ENCODE results near the gene SREBF1.
"Not testable (repeated sequence)": the region's sequence is repeated elsewhere in the genome, so short reads cannot be mapped to it uniquely, and the experiment has no call there.

SREBF1 gene

DNA sequence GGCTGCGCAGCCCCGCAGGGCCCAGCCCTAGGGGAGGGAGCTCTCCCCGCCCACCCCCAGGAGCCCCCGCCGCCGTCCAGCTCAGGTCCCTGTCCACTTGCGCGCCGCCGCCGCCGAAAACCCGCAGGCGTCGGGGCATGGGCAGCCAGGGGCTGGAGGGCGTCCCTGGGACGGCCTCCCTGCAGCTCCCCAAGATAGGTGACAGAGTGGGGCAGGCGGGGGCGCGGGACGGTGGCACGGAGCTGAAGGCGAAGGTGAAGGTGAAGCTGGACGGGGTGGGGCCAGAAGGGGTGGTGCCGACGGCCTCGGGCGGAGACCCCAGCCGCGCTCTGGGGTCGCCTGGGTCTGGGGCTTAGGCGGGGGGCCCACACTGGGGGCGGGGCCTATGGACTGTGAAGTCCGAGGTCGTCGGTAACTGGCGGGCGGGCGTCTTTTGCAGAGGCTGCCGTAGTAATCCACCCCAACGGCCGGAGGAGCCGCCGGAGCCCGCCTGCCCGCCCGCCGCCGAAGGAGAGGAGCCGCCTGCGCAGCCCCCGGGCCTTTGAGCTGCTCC lies 27.2 kb downstream of the SREBF1 start:
- no peak for DNase-seq

DNA sequence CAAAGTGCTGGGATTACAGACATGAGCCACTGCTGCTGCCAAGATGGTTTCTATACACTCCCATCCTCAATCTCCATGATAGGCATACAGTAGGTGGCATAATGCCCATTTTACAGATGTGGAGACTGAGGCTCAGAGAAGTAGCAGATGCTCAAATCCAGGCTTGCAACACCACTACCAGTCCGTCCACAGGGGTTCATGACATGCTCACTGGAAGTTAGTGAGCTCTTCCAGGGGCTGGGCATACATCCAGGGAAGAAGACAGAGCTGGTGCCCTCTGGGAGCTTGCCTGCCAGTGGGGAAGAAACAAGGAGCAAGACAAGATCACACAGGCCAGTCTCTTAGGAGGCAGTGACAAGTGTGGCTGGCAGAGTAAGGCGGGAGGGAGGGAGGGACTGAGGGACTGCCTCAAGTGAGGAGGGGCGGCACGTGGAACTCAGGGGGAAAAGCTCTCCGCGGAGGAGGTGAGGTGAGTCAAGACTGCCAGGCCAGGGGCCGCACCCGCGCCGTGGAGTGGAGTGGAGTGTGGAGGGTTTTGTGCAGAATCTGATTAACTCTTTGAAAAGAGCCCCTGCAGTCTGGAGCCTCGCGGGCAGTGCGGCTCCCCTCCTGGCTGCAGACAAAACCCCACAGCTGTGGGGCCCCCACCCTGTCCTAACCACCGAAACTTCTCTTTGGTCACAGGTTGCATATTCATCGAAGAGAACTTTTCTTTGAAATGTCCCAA lies 27.9 kb downstream of the SREBF1 start:
- no peak for DNase-seq

DNA sequence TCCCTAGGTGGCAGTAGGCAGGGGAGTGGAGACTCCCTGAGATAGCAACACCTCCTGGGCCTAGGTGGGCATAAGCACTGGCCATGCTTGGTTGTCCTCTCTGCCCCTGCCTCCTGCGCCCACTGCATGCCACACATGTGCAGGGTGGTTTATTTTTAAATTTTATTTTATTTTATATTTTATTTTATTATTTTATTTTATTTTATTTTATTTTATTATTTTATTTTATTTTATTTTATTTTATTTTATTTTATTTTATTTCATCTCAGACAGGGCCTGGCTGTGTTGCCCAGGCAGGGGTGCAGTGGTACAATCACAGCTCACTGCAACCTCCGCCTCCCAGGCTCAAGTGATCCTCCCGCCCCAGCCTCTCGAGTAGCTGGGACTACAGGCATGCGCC lies 28.6 kb downstream of the SREBF1 start:
- not testable (repeated sequence) for DNase-seq

DNA sequence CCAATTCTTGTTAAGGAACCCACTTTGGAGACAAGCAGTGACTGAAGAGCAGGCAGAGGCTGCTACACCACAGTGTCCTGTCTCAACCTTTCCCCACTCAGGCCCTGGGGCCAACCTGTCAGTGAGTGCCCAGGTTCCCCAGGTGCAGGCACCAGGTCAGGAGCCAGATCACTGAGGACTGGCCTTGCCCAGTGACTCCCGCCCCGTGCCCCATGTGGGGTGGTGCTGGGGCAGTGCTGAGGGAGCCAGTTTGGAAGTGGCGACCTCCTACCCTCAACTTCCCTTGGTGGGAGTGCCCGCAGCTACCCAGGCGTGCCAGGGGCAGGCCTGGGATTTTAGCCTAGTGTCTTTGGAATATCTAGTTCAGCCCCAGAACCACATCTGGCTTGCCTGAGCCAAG lies 29.3 kb downstream of the SREBF1 start:
- DNase-seq: no peak

GRCh38 chr17:17806611-17807274 lies 30.0 kb downstream of the SREBF1 start:
- no peak for DNase-seq

GRCh38 chr17:17806035-17806434 lies 30.8 kb downstream of the SREBF1 start:
- DNase-seq: no peak

DNA sequence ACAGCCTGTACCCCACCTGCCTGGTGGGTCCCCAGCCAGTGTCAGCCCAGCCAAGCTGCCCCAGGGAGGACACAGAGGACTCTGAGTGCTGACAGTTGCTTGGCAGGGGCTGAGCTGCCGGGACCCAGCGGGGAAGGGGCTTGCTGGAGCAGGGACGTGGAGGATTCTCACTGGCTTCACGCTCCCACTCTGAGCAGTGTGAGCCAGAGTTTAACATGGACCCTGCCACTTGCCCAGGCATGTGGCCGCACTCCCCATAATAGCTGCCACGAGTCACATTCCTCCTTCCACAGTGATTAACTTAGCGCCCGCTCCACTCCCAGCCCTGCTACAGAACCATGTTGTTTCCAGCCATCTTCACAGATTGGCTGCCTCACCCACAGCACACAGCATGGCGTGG lies 31.2 kb downstream of the SREBF1 start:
- no peak for DNase-seq

GRCh38 chr17:17804007-17804406 lies 32.8 kb downstream of the SREBF1 start:
- DNase-seq: no peak

- no peak for DNase-seq
Observed at GRCh38 chr17:17801800-17802481, 34.8 kb downstream of the SREBF1 start.

DNA sequence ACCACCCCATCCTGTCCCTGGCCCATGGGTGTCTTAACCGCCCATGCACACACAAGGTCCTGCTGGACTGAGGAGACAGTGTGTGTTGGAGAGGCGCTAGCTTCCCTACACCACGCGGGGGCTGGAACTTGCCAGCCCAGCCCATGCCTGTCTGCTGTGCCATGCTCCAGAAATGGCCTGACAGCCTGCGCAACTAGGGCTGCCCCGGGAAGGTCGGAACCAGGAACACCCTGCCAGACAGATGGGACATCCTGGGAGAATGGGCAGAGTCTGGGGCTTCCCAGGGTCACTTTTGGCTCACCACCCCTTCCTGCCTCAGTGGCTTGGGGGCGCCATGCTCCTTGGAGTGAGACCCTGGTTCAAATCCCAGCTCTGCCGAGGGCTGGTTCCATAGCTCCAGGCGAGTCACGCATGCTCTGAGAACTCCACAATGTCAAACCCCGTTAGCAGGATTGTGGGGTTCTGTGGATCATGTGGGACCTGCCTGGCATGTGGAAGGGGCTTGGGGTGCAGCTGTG lies 36.2 kb downstream of the SREBF1 start:
- DNase-seq: no peak

DNA sequence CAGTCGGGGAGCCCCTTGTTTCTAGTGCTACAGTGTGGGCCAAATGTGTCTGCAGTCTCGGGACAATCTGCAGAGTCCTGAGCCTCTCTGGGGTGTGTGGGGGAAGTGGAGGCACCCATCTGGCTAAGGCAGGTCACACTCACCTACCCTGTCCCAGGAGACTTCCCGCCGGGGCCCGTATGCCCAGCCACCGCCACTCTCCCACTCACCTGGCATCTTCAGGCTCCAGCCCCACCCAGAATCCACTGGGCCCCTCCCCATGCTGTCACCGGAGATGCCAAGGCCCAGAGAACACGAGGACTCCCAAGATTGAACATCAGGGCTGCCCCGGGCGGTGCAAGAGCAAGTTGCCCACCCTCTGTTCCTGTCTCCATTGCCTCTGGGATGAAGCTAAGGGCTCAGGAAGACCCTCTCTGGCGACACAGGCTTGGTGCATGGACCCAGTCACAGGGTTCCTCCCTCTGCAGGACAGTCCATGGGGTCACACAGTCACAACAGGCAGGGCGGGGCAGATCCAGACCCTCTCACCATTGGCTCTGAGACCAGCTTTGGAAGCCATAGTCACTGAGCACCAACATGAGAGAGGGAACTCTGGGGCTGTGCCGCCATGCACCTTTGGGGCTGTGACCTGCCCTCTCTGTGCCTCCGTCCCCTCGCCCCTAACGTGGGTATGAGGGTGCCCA lies 38.1 kb downstream of the SREBF1 start:
- no peak for DNase-seq

GRCh38 chr17:17798010-17798556 lies 38.7 kb downstream of the SREBF1 start:
- no peak for DNase-seq

DNA sequence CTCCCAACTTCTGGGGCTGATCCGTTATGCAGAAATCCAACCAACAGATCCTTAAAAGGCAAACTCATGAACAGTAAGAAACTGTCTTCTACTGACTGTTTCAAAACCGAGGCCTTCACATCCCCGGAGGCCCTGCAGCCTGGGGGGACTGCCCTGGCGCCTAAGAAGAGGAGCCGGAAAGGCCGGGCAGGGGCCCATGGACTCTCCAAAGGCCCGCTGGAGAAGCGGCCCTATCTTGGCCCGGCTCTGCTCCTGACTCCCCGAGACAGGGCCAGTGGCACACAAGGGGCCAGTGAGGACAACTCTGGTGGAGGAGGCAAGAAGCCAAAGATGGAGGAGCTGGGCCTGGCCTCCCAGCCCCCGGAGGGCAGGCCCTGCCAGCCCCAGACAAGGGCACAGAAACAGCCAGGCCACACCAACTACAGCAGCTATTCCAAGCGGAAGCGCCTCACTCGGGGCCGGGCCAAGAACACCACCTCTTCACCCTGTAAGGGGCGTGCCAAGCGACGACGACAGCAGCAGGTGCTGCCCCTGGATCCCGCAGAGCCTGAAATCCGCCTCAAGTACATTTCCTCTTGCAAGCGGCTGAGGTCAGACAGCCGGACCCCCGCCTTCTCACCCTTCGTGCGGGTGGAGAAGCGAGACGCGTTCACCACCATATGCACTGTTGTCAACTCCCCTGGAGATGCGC lies 39.5 kb downstream of the SREBF1 start:
- DNase-seq: no peak

- no peak for DNase-seq
Observed at GRCh38 chr17:17796787-17797061, 40.1 kb downstream of the SREBF1 start.

DNA sequence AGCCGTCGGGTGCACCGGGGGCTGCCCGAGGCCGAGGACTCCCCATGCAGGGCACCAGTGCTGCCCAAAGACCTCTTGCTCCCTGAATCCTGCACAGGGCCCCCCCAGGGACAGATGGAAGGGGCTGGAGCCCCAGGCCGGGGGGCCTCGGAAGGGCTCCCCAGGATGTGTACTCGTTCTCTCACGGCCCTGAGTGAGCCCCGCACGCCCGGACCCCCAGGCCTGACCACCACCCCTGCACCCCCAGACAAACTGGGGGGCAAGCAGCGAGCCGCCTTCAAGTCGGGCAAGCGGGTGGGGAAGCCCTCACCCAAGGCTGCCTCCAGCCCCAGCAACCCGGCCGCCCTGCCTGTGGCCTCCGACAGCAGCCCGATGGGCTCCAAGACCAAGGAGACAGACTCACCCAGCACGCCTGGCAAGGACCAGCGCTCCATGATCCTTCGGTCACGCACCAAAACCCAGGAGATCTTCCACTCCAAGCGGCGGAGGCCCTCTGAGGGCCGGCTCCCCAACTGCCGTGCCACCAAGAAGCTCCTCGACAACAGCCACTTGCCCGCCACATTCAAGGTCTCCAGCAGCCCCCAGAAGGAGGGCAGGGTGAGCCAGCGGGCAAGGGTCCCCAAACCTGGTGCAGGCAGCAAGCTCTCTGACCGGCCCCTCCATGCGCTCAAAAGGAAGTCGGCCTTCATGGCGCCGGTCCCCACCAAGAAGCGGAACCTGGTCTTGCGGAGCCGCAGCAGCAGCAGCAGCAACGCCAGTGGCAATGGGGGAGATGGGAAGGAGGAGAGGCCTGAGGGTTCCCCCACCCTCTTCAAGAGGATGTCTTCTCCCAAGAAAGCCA lies 40.6 kb downstream of the SREBF1 start:
- no peak for DNase-seq

GRCh38 chr17:17795296-17795695 lies 41.5 kb downstream of the SREBF1 start:
- no peak for DNase-seq

DNA sequence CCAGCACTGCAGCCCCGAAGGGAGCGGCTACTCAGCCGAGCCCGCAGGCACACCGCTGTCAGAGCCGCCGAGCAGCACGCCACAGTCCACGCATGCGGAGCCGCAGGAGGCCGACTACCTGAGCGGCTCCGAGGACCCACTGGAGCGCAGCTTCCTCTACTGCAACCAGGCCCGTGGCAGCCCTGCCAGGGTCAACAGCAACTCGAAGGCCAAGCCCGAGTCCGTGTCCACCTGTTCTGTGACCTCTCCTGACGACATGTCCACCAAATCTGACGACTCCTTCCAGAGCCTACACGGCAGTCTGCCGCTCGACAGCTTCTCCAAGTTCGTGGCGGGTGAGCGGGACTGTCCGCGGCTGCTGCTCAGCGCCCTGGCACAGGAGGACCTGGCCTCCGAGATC lies 42.4 kb downstream of the SREBF1 start:
- DNase-seq: no peak

DNA sequence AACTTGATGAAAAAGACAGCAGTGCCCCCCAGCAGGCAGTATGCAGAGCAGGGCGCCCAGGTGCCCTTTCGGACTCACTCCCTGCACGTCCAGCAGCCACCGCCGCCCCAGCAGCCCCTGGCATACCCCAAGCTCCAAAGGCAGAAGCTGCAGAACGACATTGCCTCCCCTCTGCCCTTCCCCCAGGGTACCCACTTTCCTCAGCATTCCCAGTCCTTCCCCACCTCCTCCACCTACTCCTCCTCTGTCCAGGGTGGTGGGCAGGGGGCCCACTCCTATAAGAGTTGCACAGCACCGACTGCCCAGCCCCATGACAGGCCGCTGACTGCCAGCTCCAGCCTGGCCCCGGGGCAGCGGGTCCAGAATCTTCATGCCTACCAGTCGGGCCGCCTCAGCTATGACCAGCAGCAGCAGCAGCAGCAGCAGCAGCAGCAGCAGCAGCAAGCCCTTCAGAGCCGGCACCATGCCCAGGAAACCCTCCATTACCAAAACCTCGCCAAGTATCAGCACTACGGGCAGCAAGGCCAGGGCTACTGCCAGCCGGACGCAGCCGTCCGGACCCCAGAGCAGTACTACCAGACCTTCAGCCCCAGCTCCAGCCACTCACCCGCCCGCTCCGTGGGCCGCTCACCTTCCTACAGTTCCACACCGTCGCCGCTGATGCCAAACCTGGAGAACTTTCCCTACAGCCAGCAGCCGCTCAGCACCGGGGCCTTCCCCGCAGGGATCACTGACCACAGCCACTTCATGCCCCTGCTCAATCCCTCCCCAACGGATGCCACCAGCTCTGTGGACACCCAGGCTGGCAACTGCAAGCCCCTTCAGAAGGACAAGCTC lies 43.2 kb downstream of the SREBF1 start:
- DNase-seq: no peak

GRCh38 chr17:17792551-17793377 lies 44.0 kb downstream of the SREBF1 start:
- DNase-seq: peak; percentile 86
